HepG2 (cell line): Measurements from ENCODE around the gene SLC22A31. TPM values are rescaled to one million over a fixed set of nuclear protein-coding genes. Genes with fewer than 3 reads are reported as not detected.
A peak's percentile ranks its signal among the peaks of the same experiment; 100 is the strongest.

Experiments used
- FOXO1 ChIP-seq: sonication (generic); formaldehyde crosslinking; IDR thresholded peaks from 2 replicates; pipeline ENCODE4 v1.4.0; 2020; ENCODE audit warnings: missing genetic modification reagents
- HOXA3 ChIP-seq: sonication (generic); formaldehyde crosslinking; IDR thresholded peaks from 2 replicates; pipeline ENCODE4 v1.5.0; 2020; ENCODE audit warnings: missing genetic modification reagents
- ISL2 ChIP-seq: sonication (generic); formaldehyde crosslinking; IDR thresholded peaks from 2 replicates; pipeline ENCODE4 v1.5.0; 2020; ENCODE audit warnings: missing genetic modification reagents
- KDM4B ChIP-seq: sonication (generic); formaldehyde crosslinking; IDR thresholded peaks from 2 replicates; pipeline ENCODE4 v1.4.0; 2020; ENCODE audit warnings: missing genetic modification reagents
- KMT2B ChIP-seq: IDR thresholded peaks from 2 replicates; pipeline ENCODE4 v1.6.1; 2016; ENCODE audit warnings: missing genetic modification reagents, missing compliant biosample characterization
- MIXL1 ChIP-seq: IDR thresholded peaks from 2 replicates; pipeline ENCODE4 v1.6.1; 2016
- U2AF1 ChIP-seq: fragments of 200-400 bp; formaldehyde crosslinking; optimal IDR thresholded peaks from 2 replicates; pipeline ENCODE3; 2017; ENCODE audit warnings: mild to moderate bottlenecking, low read depth, low read length
- U2AF2 ChIP-seq: fragments of 200-400 bp; formaldehyde crosslinking; IDR thresholded peaks from 2 replicates; pipeline ENCODE4 v1.6.1; 2017; ENCODE audit warnings: low read depth, mild to moderate bottlenecking, low read length
- ZBTB7A ChIP-seq: sonication (generic); formaldehyde crosslinking; IDR thresholded peaks from 2 replicates; pipeline ENCODE4 v1.8.0; 2022; ENCODE audit warnings: mild to moderate bottlenecking, missing genetic modification reagents
- ZMYM3 ChIP-seq: sonication (generic); formaldehyde crosslinking; IDR thresholded peaks from 2 replicates; pipeline ENCODE4 v1.5.1; 2020; ENCODE audit warnings: mild to moderate bottlenecking, missing genetic modification reagents
- ZNF20 ChIP-seq: sonication (generic); formaldehyde crosslinking; IDR thresholded peaks from 2 replicates; pipeline ENCODE4 v1.4.0; 2020; ENCODE audit warnings: mild to moderate bottlenecking, moderate library complexity, missing genetic modification reagents
- ZNF350 ChIP-seq: sonication (generic); formaldehyde crosslinking; IDR thresholded peaks from 2 replicates; pipeline ENCODE4 v1.4.0; 2020; ENCODE audit warnings: mild to moderate bottlenecking, low read depth, missing genetic modification reagents, borderline replicate concordance
- ZNF616 ChIP-seq: sonication (generic); formaldehyde crosslinking; IDR thresholded peaks from 2 replicates; pipeline ENCODE4 v1.5.0; 2020; ENCODE audit warnings: low read depth, mild to moderate bottlenecking, missing genetic modification reagents
- ZNF891 ChIP-seq: sonication (generic); formaldehyde crosslinking; IDR thresholded peaks from 2 replicates; pipeline ENCODE4 v1.5.0; 2020; ENCODE audit warnings: mild to moderate bottlenecking, missing genetic modification reagents
- ZZZ3 ChIP-seq: sonication (generic); formaldehyde crosslinking; IDR thresholded peaks from 2 replicates; pipeline ENCODE4 v1.4.0; 2020; ENCODE audit warnings: missing genetic modification reagents, mild to moderate bottlenecking, borderline replicate concordance
- polyA plus RNA-seq, 8 experiments: library from polyadenylated mRNA; depleted of rRNA in 3 of 8; stranded (reverse) in 7 of 8; unstranded in 1 of 8; fragments of >200 nt; fragmentation: Illumina TruSeq in 4 of 8; extraction: Trizol in 4 of 8; gene quantifications; 2 replicates each; pipeline versions ENCODE4 v1.2.1 to v1.2.3, GENCODE V29; 2011 to 2016; ENCODE audit warnings: low read depth in 4 of 8, missing spikeins in 1 of 8, mixed read lengths in 1 of 8; ENCODE audit not compliant: insufficient read depth in 1 of 8
- total RNA-seq, 5 experiments: library from RNA; depleted of rRNA; stranded (reverse); fragments of >200 nt; fragmentation: Illumina TruSeq; extraction: Trizol; gene quantifications; 2 replicates each; pipeline ENCODE4 v1.2.3, GENCODE V29; 2016; ENCODE audit warnings: low read depth in 1 of 5
- TF ChIP-seq, protein P1 (sequence below): sonication (generic); formaldehyde crosslinking; IDR thresholded peaks from 2 replicates; pipeline ENCODE4 v1.4.0; 2020; ENCODE audit warnings: missing genetic modification reagents
- TF ChIP-seq, protein P2 (sequence below): sonication (generic); IDR thresholded peaks from 2 replicates; pipeline ENCODE4 v1.6.1; 2016; ENCODE audit warnings: low read depth, borderline replicate concordance
- TF ChIP-seq, protein P3 (sequence below): IDR thresholded peaks from 2 replicates; pipeline ENCODE4 v1.6.1; 2016; ENCODE audit warnings: missing compliant biosample characterization, missing genetic modification reagents, borderline replicate concordance
- TF ChIP-seq, protein P4 (sequence below): sonication (generic); formaldehyde crosslinking; IDR thresholded peaks from 2 replicates; pipeline ENCODE4 v1.4.0; 2020; ENCODE audit warnings: missing genetic modification reagents, mild to moderate bottlenecking, borderline replicate concordance
- TF ChIP-seq, protein P5 (sequence below): sonication (generic); formaldehyde crosslinking; IDR thresholded peaks from 2 replicates; pipeline ENCODE4 v1.4.0; 2020; ENCODE audit warnings: missing genetic modification reagents

Gene SLC22A31
- total and polyA plus RNA-seq, 2 of the 13 experiments (the other 11 are each of a cell fraction or from before 2014, with no cell fraction given) = 67.3 to 83.3 TPM

DNA sequence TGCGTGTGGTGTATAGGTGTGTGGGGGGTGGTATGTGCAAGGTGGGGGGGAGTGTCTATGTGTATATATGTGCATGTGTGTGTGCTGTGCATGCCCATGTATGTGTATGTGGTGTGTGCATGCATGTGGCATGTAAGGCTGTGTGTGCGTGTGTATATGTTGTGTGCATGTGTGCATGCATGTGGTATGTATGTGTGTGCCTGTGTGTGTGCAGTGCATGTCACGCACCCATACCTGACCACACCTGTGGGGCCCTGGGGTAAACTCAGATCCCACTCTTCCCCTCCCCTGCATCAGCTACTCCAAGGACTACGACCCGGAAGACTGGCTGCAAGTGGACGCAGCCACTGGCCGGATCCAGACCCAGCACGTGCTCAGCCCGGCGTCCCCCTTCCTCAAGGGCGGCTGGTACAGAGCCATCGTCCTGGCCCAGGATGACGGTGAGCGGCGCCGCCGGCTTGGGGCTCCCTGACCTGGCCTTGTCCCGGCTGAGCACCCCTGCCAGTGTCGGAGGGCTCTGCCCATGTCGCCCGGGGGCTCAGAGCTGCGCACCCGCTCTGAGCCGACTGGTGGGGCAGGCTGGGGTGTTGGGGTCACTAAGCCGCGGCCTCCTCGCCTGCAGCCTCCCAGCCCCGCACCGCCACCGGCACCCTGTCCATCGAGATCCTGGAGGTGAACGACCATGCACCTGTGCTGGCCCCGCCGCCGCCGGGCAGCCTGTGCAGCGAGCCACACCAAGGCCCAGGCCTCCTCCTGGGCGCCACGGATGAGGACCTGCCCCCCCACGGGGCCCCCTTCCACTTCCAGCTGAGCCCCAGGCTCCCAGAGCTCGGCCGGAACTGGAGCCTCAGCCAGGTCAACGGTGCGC is 9.1 kb downstream of the SLC22A31 start (continued):
- TF ChIP-seq ZNF350 (peak; percentile 72; the same call in 1 of the 2 replicates), ISL2 (CRISPR knock-in tag) (no peak), U2AF1 (peak; percentile 67), MIXL1 (CRISPR knock-in tag) (no peak), ZMYM3 (peak; percentile 64; the same call in 1 of the 2 replicates), KDM4B (no peak), KMT2B (CRISPR knock-in tag) (peak; percentile 30; the same call in 1 of the 2 replicates), HOXA3 (CRISPR knock-in tag) (peak; percentile 78), ZBTB7A (CRISPR knock-in tag) (peak; percentile 72; the same call in 1 of the 2 replicates), ZNF20 (no peak), FOXO1 (CRISPR knock-in tag) (peak; percentile 33), U2AF2 (no peak), ZNF891 (CRISPR knock-in tag) (peak; percentile 91; the same call in 1 of the 2 replicates), ZZZ3 (0 out of 2 replicates have a peak, but pooled peaks have one; percentile 15), ZNF616 (no peak)
- TF ChIP-seq, protein P1, sequence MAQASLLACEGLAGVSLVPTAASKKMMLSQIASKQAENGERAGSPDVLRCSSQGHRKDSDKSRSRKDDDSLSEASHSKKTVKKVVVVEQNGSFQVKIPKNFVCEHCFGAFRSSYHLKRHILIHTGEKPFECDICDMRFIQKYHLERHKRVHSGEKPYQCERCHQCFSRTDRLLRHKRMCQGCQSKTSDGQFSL = peak; percentile 94
- TF ChIP-seq, protein P2, sequence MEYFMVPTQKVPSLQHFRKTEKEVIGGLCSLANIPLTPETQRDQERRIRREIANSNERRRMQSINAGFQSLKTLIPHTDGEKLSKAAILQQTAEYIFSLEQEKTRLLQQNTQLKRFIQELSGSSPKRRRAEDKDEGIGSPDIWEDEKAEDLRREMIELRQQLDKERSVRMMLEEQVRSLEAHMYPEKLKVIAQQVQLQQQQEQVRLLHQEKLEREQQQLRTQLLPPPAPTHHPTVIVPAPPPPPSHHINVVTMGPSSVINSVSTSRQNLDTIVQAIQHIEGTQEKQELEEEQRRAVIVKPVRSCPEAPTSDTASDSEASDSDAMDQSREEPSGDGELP = peak; percentile 54; the same call in 1 of the 2 replicates
- TF ChIP-seq, protein P3, sequence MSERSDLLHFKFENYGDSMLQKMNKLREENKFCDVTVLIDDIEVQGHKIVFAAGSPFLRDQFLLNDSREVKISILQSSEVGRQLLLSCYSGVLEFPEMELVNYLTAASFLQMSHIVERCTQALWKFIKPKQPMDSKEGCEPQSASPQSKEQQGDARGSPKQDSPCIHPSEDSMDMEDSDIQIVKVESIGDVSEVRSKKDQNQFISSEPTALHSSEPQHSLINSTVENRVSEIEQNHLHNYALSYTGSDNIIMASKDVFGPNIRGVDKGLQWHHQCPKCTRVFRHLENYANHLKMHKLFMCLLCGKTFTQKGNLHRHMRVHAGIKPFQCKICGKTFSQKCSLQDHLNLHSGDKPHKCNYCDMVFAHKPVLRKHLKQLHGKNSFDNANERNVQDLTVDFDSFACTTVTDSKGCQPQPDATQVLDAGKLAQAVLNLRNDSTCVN (CRISPR knock-in tag) = peak; percentile 31; the same call in 1 of the 2 replicates
- TF ChIP-seq, protein P4, sequence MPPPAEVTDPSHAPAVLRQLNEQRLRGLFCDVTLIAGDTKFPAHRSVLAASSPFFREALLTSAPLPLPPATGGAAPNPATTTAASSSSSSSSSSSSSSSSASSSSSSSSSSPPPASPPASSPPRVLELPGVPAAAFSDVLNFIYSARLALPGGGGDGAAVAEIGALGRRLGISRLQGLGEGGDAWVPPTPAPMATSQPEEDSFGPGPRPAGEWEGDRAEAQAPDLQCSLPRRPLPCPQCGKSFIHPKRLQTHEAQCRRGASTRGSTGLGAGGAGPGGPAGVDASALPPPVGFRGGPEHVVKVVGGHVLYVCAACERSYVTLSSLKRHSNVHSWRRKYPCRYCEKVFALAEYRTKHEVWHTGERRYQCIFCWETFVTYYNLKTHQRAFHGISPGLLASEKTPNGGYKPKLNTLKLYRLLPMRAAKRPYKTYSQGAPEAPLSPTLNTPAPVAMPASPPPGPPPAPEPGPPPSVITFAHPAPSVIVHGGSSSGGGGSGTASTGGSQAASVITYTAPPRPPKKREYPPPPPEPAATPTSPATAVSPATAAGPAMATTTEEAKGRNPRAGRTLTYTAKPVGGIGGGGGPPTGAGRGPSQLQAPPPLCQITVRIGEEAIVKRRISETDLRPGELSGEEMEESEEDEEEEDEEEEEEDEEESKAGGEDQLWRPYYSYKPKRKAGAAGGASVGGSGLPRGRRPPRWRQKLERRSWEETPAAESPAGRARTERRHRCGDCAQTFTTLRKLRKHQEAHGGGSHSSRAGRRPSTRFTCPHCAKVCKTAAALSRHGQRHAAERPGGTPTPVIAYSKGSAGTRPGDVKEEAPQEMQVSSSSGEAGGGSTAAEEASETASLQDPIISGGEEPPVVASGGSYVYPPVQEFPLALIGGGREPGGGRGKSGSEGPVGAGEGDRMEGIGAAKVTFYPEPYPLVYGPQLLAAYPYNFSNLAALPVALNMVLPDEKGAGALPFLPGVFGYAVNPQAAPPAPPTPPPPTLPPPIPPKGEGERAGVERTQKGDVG = no peak
- TF ChIP-seq, protein P5, sequence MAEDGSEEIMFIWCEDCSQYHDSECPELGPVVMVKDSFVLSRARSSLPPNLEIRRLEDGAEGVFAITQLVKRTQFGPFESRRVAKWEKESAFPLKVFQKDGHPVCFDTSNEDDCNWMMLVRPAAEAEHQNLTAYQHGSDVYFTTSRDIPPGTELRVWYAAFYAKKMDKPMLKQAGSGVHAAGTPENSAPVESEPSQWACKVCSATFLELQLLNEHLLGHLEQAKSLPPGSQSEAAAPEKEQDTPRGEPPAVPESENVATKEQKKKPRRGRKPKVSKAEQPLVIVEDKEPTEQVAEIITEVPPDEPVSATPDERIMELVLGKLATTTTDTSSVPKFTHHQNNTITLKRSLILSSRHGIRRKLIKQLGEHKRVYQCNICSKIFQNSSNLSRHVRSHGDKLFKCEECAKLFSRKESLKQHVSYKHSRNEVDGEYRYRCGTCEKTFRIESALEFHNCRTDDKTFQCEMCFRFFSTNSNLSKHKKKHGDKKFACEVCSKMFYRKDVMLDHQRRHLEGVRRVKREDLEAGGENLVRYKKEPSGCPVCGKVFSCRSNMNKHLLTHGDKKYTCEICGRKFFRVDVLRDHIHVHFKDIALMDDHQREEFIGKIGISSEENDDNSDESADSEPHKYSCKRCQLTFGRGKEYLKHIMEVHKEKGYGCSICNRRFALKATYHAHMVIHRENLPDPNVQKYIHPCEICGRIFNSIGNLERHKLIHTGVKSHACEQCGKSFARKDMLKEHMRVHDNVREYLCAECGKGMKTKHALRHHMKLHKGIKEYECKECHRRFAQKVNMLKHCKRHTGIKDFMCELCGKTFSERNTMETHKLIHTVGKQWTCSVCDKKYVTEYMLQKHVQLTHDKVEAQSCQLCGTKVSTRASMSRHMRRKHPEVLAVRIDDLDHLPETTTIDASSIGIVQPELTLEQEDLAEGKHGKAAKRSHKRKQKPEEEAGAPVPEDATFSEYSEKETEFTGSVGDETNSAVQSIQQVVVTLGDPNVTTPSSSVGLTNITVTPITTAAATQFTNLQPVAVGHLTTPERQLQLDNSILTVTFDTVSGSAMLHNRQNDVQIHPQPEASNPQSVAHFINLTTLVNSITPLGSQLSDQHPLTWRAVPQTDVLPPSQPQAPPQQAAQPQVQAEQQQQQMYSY (CRISPR knock-in tag) = 0 out of 2 replicates have a peak, but pooled peaks have one; percentile 1
